Right ventricle myocardium inferior (tissue), 1 donor: Measurements from ENCODE around the gene VTA1. TPM values are rescaled to one million over a fixed set of nuclear protein-coding genes. Genes with fewer than 3 reads are reported as not detected.
A peak's percentile ranks its signal among the peaks of the same experiment; 100 is the strongest.
"Not testable (repeated sequence)": the region's sequence is repeated elsewhere in the genome, so short reads cannot be mapped to it uniquely, and the experiment has no call there.

ENCODE experiments used
- ATAC-seq: fragments of 200-7000 bp; cut with Tn5 transposase; one replicate; pipeline ENCODE4 v1.9.1; 2020; ENCODE audit warnings: mild to moderate bottlenecking, moderate library complexity
- DNase-seq: peaks from one replicate; pipeline ENCODE4 v3.0.0; 2021; ENCODE audit errors: missing footprints
- intact Hi-C: fragments of 100-400 bp; cut with DNase I; formaldehyde crosslinking; loops from one replicate; pipeline ENCODE4 v1.11.0; 2022
- total RNA-seq: library from RNA; stranded (reverse); fragmentation: NEBNext Ultra II Directional; extraction: Animal tissue kit (Norgen Biotek cat#: 25700); gene quantifications from one replicate; pipeline ENCODE4 v1.2.1, GENCODE V29; 2021
- donor health status: DM: no; HTN: yes; CAD: no; lungs with severe emphysema.

VTA1 gene
- total RNA-seq, 1 donor from 2014 or later, result 38.4 TPM

DNA sequence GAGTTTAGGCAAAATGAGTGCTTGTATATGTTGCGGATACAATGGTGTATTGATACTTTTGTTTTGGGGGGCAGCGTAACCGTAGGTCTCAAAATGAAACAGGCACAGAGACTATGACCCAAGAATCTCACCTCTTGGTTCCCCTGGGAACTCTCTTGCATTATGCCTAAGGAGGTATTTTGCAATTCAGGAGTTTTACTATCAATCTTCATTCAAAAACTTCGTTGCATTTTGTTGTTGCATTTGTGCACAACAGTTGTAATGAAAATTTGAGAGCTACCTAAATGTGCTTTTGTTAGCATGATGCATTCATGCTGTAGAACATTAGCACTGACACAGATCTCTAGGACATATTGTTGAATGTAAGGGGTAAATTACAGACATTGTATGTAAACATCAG lies 18.2 kb downstream of the VTA1 start:
- intact Hi-C loops, result no loop called here
- ATAC-seq, result no peak
- no peak for DNase-seq

DNA sequence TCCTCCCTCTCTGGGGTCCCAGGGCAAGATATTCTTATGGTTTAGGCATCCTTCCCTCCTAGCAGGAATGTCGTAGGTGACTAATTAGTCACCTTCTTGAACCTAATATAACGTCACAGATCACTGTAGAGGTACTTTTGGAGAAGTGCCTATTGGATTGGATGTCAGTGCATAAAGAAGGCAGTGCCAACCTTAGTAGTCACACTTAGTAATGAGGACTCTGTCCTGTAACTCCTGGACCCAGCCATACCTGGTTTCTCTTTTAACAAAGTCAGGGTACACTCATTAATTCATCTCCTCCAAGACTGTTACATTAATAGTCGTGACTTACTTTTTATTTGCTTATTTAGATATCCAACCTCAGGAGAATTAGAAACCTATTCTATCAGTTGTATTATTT lies 20.0 kb downstream of the VTA1 start:
- DNase-seq (no peak), ATAC-seq (no peak)
- intact Hi-C loops, result no loop called here

DNA sequence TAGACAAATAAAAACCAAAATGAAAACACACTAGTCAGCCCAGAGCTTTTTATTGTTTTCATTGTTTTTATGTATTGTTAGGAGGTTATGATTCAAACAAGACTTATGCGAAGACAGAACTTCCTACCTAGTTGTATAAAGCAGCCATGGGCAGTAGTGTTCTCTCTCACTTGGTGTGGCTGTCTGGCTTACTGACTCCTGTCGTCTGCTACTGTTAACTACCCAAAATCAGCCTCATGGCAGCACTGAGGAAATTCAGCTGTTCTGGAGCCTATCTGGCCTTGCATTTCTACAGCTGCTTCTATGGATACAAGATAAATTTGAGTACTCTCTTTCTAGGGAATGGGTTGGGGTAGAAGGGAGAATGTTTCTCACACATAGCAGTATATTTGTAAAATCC lies 20.4 kb downstream of the VTA1 start:
- intact Hi-C loops, result no loop called here
- no peak for DNase-seq
- ATAC-seq, result no peak

DNA sequence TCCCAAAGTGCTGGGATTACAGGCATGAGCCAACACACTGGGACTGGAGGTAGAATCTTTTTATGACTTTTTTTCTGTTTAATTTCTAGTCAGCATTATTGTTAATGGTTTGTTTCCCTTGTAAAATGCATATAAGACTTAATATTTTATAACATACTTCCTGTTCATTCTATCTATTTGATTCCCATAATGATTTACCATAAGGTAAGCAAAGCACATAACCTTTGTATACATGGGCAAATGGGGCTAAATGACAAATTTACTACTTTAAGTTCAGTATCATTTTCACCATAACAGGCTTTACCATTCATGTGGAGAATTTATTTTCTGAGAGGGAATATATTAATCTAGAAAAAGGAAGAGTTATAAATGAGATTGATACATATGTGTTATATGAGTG lies 24.3 kb downstream of the VTA1 start:
- ATAC-seq (no peak), DNase-seq (no peak)
- intact Hi-C loops, result no loop called here

DNA sequence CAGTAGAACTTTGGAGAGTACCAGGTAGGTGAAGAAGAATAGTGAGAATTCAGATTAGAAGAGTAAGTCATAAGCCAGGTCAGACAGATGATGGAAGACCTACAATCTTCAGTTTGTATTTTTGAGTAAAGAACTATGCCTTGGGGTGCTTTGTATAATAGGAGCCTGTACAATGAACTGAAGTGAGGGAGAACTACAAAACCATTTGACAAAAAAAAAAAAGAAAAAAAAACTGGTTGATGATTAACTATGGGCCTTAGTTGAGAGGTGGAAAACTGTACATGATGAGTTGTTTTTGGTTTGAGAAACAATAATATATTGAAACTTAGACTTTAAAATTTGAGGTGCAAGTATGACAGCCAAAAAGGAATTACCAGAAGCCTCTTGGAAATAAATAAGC lies 25.7 kb downstream of the VTA1 start:
- ATAC-seq (no peak), DNase-seq (no peak)
- intact Hi-C loops, result no loop called here

DNA sequence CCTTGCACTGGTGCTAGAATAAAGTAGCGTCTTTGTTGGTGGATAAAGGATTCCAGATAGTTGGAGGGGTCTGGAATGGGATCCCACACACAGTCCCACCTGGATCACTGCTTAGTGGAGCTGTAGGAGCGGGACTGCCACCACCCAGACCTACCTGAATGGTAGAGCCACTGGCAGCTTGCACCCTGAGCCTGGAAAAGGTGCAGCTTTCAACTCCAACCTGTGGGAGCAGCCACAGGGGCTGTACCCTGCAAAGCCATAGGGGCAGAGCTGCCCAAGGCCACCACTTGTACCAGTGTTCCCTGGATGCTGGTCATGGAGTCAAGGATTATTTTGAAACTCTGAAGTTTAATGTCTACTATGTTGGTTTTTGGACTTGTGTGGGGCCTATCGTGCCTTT lies 26.9 kb downstream of the VTA1 start:
- intact Hi-C loops, result no loop called here
- ATAC-seq, result no peak
- no peak for DNase-seq

DNA sequence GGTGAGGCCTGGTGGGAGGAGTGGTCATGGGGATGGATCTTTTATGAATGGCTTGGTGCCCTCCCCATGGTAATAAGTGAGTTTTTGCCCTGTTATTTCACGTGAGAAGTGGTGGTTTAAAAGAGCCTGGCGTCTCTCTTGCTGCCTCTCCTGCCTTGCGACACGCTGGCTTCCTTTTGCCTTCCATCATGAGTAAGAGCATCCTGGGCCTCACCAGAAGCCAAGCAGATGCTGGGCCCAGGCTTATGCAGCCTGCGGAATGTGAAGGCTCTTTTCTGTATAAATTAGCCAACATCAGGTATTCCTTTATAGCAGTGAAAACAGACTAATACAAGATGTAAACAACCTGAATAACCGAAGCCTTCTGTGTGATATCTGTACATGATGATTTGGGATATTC lies 27.6 kb downstream of the VTA1 start:
- intact Hi-C loops, result no loop called here
- DNase-seq (no peak), ATAC-seq (no peak)

DNA sequence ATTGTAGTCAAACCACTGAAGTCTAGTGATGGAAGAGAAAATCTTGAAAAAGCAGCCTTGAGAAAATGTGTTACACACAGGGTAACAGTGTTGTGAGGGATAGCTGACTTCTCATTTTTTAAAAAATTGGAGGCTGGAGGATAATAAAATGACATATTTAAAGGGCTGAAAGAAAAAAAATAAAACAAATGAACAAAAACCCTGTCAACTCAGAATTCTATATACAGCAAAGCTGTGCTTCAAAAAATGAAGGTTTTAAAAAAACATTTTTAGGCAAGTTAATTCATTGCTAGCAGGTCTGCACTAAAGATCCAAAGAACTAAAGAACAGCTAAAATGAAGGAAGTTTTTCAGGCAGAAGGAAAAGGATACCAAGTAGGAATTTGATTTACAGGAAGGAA lies 31.1 kb downstream of the VTA1 start:
- ATAC-seq (no peak), DNase-seq (no peak)
- intact Hi-C loops, result no loop called here

DNA sequence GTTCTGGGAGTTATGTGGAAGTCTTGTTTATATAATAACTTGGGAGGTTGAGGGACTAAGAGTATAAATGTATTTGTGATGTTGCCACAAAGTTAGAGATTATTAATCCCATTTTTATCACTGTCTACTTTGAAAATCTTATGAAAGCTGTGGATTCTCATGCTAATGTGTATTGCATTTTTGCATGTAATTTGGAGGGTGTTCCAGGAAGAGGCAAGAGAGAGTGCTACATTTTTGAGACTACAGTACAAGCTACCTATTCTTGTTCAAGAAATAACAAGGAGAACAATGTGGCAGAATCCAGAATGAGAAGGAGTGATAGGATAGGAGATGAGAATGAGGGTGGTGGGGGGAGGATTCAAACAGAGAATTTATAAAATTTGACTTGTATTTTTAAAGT lies 34.9 kb downstream of the VTA1 start:
- no peak for ATAC-seq
- no peak for DNase-seq
- intact Hi-C loops, result no loop called here

DNA sequence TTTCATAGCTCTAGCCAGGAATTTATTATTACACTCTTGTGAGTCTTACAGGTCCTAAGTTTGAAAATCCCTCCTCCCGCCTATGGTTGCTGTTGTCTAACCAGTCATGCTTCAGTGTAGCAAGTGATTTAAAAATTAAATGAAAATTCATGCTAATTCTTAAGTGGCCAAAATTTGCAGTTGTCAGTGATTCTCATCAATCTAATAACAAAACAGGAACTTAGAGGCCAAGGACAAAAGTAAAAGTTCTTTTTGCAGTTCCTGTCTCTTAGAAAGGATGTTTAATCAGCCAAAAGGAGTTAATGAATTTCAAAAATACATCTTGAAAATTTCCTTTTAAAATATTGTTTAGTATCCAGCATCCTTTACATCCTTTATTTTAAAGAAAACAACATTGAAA lies 36.3 kb downstream of the VTA1 start:
- no peak for DNase-seq
- intact Hi-C loops, result no loop called here
- no peak for ATAC-seq

DNA sequence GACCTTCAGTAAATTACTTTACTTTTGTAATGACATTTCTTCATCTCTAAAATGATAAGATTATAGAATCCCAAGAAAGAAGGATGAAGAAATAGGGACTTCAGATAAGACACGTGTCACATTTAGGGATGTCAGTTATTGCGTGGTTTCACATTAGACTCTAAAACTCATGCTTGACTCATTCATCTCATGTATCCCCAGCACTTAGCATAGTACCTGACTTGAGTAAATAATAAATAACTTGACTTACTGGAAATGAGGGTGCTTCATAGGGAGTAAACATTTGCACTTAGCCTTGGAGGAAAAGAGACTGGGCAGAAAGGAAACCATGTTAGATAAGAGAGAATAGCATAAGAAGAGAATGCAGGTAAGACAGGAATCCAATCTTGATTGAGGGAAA lies 37.2 kb downstream of the VTA1 start:
- intact Hi-C loops, result no loop called here
- no peak for DNase-seq
- no peak for ATAC-seq

DNA sequence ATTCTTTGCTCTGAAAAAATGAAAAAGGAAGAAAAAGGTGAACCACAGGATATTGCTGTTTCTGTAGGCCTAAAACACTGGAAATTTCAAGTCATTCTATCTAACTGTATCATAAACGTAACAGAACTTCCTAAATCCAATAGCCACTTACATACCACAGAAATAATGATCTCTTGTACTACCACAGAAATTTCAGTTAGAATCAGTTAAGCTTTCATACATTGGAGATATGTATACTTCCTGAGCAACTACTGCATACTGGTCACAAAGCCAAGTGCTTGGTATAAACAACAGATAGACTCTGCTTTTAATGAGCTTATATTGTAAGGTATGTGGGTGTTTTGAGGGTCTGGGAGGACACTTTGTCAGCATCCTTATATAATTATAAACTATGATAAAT lies 38.6 kb downstream of the VTA1 start:
- intact Hi-C loops, result no loop called here
- ATAC-seq, result no peak
- DNase-seq, result no peak

DNA sequence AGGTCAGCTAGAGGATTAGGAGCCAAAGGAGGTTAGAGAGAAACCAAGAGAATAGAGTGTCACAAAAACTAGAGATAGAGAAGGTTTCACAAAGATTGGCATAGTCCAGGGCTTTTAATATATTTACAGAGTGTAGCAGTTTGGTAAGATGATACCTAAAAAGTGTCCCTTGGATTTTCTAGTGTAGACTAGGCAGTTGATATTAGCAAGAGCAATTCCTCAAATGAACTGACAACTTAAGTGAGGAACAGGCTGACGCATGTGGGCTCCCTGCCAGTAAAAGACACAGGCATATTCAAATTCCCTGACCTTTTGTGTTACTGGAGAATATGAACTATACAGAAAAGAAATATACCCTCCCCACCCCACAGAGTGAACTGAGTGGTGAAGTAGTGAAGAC lies 40.1 kb downstream of the VTA1 start:
- intact Hi-C loops, result no loop called here
- ATAC-seq, result peak; percentile 67

DNA sequence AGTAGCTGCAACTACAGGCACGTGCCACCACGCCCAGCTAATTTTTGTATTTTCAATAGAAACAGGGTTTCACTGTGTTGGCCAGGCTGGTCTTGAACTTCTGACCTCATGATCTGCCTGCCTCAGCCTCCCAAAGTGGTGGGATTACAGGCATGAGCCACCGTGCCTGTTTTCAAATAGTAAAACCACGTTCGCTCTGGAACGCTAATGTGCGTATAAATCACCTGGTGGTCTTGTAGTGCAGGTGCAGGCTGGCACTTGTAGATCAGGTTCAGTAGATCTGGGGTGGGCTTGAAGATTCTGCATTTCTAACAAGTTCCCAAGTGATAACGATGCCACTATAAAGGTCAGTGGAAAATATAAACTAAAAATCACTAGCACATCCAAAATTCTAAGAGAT lies 41.3 kb downstream of the VTA1 start:
- DNase-seq, ATAC-seq, intact Hi-C loops: not testable (repeated sequence)

More for the DNA sequence above, 40.1 kb downstream of the VTA1 start:
- DNase-seq, result no peak

DNA sequence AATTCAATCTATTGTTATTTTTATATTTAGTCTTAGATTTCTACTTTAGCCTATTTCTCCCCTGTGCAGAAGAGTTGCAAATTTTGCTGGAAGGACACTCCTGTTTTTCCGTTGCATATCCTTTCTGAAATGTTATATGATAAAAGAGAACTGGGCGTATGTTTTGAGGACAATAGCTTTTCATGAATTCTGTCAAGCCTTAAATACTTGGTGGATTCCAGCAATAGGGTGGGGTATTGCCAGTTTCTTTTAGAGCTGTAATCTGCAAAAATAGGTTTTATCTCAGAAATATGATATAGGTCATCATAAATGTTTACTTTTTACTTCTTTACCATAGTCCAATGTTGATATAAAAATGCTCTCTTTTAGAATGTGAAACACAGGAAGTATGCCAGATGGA lies 42.0 kb downstream of the VTA1 start:
- no peak for DNase-seq
- intact Hi-C loops, result no loop called here
- no peak for ATAC-seq

DNA sequence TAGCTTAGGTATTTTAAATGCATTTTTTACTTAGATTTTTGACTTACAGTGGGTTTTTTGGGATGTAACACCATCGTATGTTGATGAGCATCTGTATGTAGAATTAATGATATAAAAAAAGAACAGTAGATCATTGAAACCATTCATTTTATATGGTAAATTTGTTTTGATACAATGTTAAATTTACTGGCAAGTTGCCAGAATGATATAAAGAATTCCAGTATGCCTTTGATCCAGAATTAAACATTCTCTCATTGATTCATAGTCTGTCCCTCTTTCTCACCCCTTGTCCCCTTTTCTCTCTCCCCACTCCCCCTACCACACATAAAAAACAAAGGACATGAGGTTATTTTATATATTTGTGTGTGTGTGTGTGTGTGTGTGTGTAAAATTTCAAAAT lies 45.3 kb downstream of the VTA1 start:
- DNase-seq, result no peak
- intact Hi-C loops, result no loop called here
- ATAC-seq, result no peak

DNA sequence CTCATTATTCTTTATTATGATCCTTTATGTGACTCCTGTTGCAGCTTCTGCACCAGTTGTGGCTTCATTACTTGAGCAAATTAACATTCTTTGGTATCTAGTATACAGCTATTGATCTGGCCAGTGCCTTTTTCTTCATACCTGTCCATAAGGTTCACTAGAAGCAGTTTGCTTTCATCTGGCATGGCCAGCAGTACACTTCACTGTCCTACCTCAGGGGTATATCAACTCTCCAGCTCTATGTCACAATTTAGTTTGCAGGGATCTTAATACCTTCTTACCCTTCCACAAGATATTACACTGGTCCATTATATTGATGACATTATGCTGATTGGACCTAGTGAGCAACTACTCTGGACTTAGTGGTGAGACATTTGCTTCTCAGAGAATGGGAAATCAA lies 46.6 kb downstream of the VTA1 start:
- intact Hi-C loops, result no loop called here
- no peak for ATAC-seq

DNA sequence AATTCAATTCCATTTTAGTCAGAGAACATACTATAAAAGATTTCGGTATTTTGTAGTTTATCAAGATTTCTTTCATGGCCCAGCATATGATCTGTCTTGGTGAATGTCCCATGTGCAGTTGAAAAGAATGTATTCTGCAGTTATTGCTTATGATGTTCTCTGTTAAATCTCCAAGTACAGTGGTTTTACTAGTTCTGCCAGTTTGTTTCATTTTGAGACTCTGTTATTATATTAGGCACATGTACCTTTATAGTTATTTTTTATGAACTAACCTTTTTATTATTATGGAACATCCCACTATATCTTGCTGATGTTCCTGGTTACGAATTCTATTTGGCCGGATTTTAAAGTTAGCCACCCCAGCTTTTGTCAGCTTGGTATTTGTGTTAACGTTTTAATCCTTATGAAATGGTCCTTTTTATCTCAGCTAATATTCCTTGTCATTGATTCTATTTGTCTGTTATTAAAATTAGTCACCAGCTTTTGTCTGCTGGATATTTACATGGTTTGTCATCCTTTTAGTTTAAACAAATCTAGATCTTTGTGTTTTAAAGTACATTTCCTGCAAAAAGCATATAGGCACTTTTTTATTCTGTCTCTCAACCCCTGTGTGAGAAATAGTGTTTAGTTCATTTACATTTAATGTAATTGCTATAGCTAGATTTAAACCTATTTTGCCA lies 48.9 kb downstream of the VTA1 start:
- intact Hi-C loops, result no loop called here
- DNase-seq (no peak), ATAC-seq (no peak)

More for the DNA sequence above, 46.6 kb downstream of the VTA1 start:
- DNase-seq, result no peak

DNA sequence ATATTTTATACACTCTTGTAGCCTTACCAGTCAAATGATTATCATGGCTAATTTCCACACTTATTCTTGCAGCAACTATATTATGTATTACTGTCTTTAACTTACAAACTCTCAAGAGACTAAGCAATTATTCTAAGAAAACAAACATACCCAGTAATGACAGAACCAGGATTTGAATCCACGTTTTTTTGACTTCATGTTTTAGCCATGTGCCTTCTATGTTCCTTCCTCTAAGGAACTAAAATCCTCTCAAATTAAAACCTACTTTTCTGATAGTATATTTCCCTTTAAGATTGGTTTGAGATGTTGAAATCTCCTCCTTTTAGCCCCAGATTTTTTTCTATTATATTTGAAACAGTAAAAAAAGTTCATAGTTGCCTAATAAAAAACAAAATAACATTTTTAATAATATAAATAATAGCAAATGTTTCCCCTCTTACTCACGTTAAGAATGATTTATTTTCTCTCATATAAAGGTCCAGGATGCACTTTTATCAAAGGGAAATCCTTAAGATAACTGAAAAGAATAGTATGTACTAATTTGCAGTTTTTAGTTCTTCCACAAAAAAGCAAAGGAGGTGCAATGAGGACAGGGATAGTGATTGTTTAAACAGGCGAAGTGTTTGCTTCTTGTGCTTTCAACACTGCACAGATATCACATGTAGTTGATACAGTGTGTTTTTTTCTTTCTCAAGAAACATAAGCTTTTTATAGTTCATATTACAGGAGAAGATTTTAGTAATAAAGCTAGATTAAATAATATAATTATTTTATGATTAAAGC lies 54.0 kb downstream of the VTA1 start:
- DNase-seq (no peak), ATAC-seq (no peak)
- intact Hi-C loops, result no loop called here

DNA sequence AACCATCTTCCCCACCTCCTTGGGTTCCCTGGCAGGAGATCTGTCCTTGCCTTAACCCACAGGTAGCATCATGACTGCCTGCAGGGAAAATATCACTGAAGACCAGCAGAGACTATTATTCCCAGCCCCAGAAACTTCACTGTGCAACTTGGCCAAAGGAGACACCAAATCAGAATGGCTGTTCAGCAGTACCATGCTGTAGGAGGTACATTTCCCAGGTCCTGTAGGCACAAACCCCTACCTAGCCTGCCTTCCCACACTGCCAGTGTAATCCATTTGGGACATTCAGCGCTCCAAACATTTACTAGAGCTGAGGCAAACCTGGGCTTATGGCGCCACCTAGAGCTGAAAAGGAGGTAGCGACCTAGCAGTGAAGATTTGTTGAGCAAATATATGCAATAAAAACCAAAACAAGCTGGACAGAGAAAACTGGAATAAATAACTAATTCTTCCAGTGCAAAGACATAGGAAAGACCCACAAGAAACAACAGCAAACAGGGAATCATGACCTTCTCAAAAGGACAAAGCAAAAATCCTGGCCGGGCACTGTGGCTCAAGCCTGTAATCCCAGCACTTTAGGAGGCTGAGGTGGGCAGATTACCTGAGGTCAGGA lies 60.3 kb downstream of the VTA1 start:
- ATAC-seq (peak; percentile 62), DNase-seq (no peak)
- intact Hi-C loops, result loop anchor here (2.0 kb wide), 1 partner anchor 61 kb away; the partner anchor contains the start of genes NMBR and VTA1
